GM04504 (cell line): Measurements from ENCODE around the gene ADRA2C.

ENCODE experiments used
- DNase-seq: peaks from one replicate; pipeline ENCODE4 v3.0.0-alpha.2; 2012; ENCODE audit warnings: low read depth

The ADRA2C gene

GRCh38 chr4:3760841-3761240 is 5.3 kb upstream of the ADRA2C start:
- DNase-seq, result no peak

GRCh38 chr4:3762264-3762663 is 3.9 kb upstream of the ADRA2C start:
- no peak for DNase-seq

- DNase-seq, result no peak
Measured at GRCh38 chr4:3762753-3763549, 3.2 kb upstream of the ADRA2C start.

GRCh38 chr4:3765271-3766035 is 732 bp upstream of the ADRA2C start:
- DNase-seq, result peak; percentile 24

- no peak for DNase-seq
Measured at GRCh38 chr4:3766785-3767569, 792 bp downstream of the ADRA2C start.

GRCh38 chr4:3767570-3768288 is 1.5 kb downstream of the ADRA2C start:
- DNase-seq, result no peak

- no peak for DNase-seq
Measured at GRCh38 chr4:3768842-3769641, 2.9 kb downstream of the ADRA2C start.

GRCh38 chr4:3769642-3770184 is 3.5 kb downstream of the ADRA2C start:
- DNase-seq, result no peak

- DNase-seq, result no peak
Measured at GRCh38 chr4:3770323-3771163, 4.4 kb downstream of the ADRA2C start.

- DNase-seq, result no peak
Measured at GRCh38 chr4:3771164-3771809, 5.1 kb downstream of the ADRA2C start.

- DNase-seq, result no peak
Measured at GRCh38 chr4:3771939-3772495, 5.8 kb downstream of the ADRA2C start.

GRCh38 chr4:3772632-3773031 is 6.4 kb downstream of the ADRA2C start:
- no peak for DNase-seq

GRCh38 chr4:3773552-3774001 is 7.4 kb downstream of the ADRA2C start:
- no peak for DNase-seq

- DNase-seq, result no peak
Measured at GRCh38 chr4:3774253-3774883, 8.2 kb downstream of the ADRA2C start.

- no peak for DNase-seq
Measured at GRCh38 chr4:3775005-3775404, 8.8 kb downstream of the ADRA2C start.

GRCh38 chr4:3775576-3775975 is 9.4 kb downstream of the ADRA2C start:
- no peak for DNase-seq

GRCh38 chr4:3776166-3777032 is 10.2 kb downstream of the ADRA2C start:
- DNase-seq, result no peak

GRCh38 chr4:3777033-3777390 is 10.8 kb downstream of the ADRA2C start:
- DNase-seq, result no peak
